Measurements from ENCODE around the gene PARP2. TPM values are rescaled to one million over a fixed set of nuclear protein-coding genes. Genes with fewer than 3 reads are reported as not detected.

PARP2 gene
- total and polyA plus RNA-seq, 2 of the 8 experiments (the other 6 are each of a cell fraction or from before 2014, with no cell fraction given): 27.7 to 41.7 TPM

- no peaks in the 10 kb centered on the region for H3K79me1 ChIP-seq (ENCODE audit: low read depth, low read length)
- H3K79me2 ChIP-seq (ENCODE audit: control insufficient read depth in 1 of 2, insufficient read depth in 2 of 2, low read length in 2 of 2): no peaks in the 10 kb centered on the region
- POLR2A ChIA-PET (ENCODE audit: partially characterized antibody): no interaction called here
- H3K23ac ChIP-seq (ENCODE audit: insufficient read length): no peak overlapping the region
- no peak for DNase-seq (ENCODE audit: low read depth in 1 of 2, low spot score in 2 of 2)
- no peak overlapping the region for H2BK5ac ChIP-seq (ENCODE audit: low read depth, low read length)
- H3K4me2 ChIP-seq (ENCODE audit: insufficient read depth in 1 of 2, low read depth in 2 of 2, low read length in 2 of 2): no peak overlapping the region
- CTCF ChIA-PET (ENCODE audit: partially characterized antibody): interaction anchor here (0.6 to 1.7 kb wide), 2 partner anchors 39 to 246 kb away, joined by 3 to 7 read pairs; no protein-coding TSS in a partner anchor
- H4K8ac ChIP-seq (ENCODE audit: extremely low read depth, insufficient read depth, low read length): no peak overlapping the region
- no peak overlapping the region for H4K91ac ChIP-seq (replicated peaks; ENCODE audit: insufficient read length, low read length)
- H3K4me1 ChIP-seq (replicated peaks in 1 of 4; ENCODE audit: control insufficient read depth in 3 of 4, insufficient read depth in 4 of 4, low read length in 3 of 4): no peaks in the 10 kb centered on the region
- H4K5ac ChIP-seq (ENCODE audit: insufficient read length, low read depth, low read length): no peak overlapping the region
- H2AFZ ChIP-seq (ENCODE audit: low read length): no peak overlapping the region
- H4K20me1 ChIP-seq (replicated peaks in 1 of 2; ENCODE audit: control insufficient read depth in 1 of 2, insufficient read depth in 2 of 2, low read length in 2 of 2): peaks cover 2% of the 10 kb centered on the region in 2 experiments
- H2BK20ac ChIP-seq (ENCODE audit: low read length): no peak overlapping the region
- H3K9me3 ChIP-seq (ENCODE audit: insufficient read depth in 2 of 2, low read depth in 1 of 2, low read length in 1 of 2): no peaks in the 10 kb centered on the region
- no peaks in the 10 kb centered on the region for H3K27me3 ChIP-seq (replicated peaks in 1 of 4; ENCODE audit: control insufficient read depth in 3 of 4, extremely low read depth in 1 of 4, insufficient read depth in 3 of 4, low read length in 3 of 4)
- no peak overlapping the region for H2AK5ac ChIP-seq (ENCODE audit: low read depth, low read length)
- peaks cover 2 to 21% (median 11%) of the 10 kb centered on the region in 4 experiments; a peak in 7 of 8 replicates for H3K36me3 ChIP-seq (ENCODE audit: control insufficient read depth in 2 of 4, insufficient read depth in 4 of 4, low read length in 3 of 4)
- H2BK15ac ChIP-seq (ENCODE audit: low read length): no peak overlapping the region
- no peaks in the 10 kb centered on the region; the same call in 1 of the 2 replicates for H3K23me2 ChIP-seq (ENCODE audit: low read depth, low read length)
- H3K9ac ChIP-seq (replicated peaks in 1 of 4; ENCODE audit: extremely low read depth in 1 of 4, low read depth in 3 of 4, low read length in 3 of 4): no peak overlapping the region
- no peak overlapping the region for H2BK120ac ChIP-seq (replicated peaks; ENCODE audit: low read depth, low read length)
- H3K18ac ChIP-seq (ENCODE audit: extremely low read depth, low read length): no peak overlapping the region
- H3K27ac ChIP-seq (ENCODE audit: low read depth, low read length): no peak overlapping the region
- no peak overlapping the region for H2BK12ac ChIP-seq (ENCODE audit: low read depth, low read length)
- H3K14ac ChIP-seq (ENCODE audit: insufficient read length): no peak overlapping the region
- no peak for FAIRE-seq
- WGBS, 2 experiments (ENCODE audit: extremely low coverage in 1 of 2, insufficient coverage in 1 of 2, insufficient read length in 1 of 2, insufficient replicate concordance in 2 of 2, low coverage in 1 of 2, low lambda C conversion rate in 2 of 2, missing lambda C conversion rate in 1 of 2): 95% methylated on average over 12 of the region's 12 CpGs; no CpG with 5 or more reads in 1 of the 2 experiments
- no peak overlapping the region for H3K4me3 ChIP-seq (ENCODE audit: extremely low read depth in 1 of 4, insufficient read depth in 2 of 4, low read depth in 3 of 4, low read length in 4 of 4)
- TF ChIP-seq FOSL1 (IDR thresholded peaks at IDR 0.05; ENCODE audit: insufficient read depth, low read depth, low read length) (no peak), CHD1 (IDR thresholded peaks at IDR 0.05; ENCODE audit: low read depth, low read length) (no peak), SIX5 (IDR thresholded peaks at IDR 0.05; ENCODE audit: low read depth, low read length) (no peak), KDM5A (IDR thresholded peaks at IDR 0.05; ENCODE audit: low read length) (no peak), EZH2 (IDR thresholded peaks at IDR 0.05; ENCODE audit: low read depth, low read length, severe bottlenecking) (no peak), CBX5 (IDR thresholded peaks at IDR 0.05; ENCODE audit: low read depth, low read length) (no peak), BACH1 (IDR thresholded peaks at IDR 0.05; ENCODE audit: low read length) (no peak), RFX5 (IDR thresholded peaks at IDR 0.05; ENCODE audit: borderline replicate concordance, low read depth, low read length) (no peak)
- no peak overlapping the region for H3K56ac ChIP-seq (replicated peaks; ENCODE audit: insufficient read length, low read depth, low read length)
- H3K4ac ChIP-seq (replicated peaks; ENCODE audit: insufficient read length, low read depth, low read length): no peak overlapping the region
Observed at GRCh38 chr14:20376071-20376588, 32.7 kb downstream of the PARP2 start.

Data from H1 (cell line).